Fibroblast of mammary gland (primary cell): ENCODE data around the gene CEND1.

Experiments
- DNase-seq: peaks from one replicate; pipeline ENCODE4 v3.0.0-alpha.2; 2010; ENCODE audit warnings: low read depth
- H3K4me3 ChIP-seq: 2 replicates; pipeline ENCODE4 v1.5.1; 2011; ENCODE audit warnings: low read depth, mild to moderate bottlenecking, low read length, moderate library complexity; ENCODE audit not compliant: control insufficient read depth
- TF ChIP-seq, protein P1 (sequence below): conservative IDR thresholded peaks from 2 replicates; pipeline ENCODE4 v1.5.1; 2011; ENCODE audit warnings: low read depth, low read length, inconsistent platforms; ENCODE audit not compliant: control insufficient read depth, insufficient read depth

CEND1 gene

DNA sequence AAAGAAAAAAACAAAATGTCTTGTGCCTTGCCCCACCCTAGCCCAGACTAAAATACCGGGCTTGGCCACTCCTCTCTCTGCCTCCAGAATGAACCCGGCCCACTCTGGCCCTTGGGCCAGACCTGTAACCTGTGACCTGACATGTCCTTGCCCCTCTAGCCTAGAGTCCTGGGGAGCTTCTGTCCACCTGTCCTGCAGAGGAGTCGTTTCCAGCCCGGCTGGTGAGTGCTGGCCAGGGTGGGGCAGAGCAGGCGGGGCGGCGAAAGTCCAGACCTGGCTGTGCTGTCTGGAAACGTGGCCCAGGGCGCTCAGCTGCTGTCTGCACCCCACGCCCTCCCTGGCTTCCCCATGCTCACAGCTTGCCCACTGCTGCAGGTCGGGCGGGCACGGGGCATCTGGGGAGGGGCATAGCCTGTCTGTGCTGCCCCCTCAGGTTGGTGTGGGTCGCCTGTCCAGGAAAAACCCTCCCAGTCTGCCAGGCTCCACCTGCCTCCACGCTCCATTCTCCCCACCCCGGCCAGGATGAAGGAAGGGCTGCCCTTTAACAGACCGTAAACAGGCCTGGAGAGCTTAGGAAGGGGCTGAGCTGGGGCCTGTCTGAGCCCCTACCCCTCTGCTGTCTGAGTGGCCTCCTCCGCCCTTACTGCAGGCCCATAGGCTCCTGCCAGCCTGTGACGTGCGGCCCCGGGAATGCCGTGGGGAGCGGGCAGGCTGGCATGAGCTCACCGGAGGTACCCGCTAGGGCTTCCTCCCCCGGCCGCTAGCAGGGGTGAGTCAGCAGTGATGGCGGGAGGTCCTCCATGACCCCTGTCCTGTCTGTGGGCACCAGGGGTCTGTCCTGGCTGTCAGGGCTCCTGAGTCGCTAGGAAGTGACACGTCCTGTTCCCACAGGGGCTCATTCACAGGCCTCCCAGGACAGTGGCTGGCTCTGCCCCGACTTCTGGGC, 44.8 kb upstream of the CEND1 start:
- peak; percentile 62 for DNase-seq
- H3K4me3 ChIP-seq, result peak overlapping the region; percentile 37
- TF ChIP-seq, protein P1, sequence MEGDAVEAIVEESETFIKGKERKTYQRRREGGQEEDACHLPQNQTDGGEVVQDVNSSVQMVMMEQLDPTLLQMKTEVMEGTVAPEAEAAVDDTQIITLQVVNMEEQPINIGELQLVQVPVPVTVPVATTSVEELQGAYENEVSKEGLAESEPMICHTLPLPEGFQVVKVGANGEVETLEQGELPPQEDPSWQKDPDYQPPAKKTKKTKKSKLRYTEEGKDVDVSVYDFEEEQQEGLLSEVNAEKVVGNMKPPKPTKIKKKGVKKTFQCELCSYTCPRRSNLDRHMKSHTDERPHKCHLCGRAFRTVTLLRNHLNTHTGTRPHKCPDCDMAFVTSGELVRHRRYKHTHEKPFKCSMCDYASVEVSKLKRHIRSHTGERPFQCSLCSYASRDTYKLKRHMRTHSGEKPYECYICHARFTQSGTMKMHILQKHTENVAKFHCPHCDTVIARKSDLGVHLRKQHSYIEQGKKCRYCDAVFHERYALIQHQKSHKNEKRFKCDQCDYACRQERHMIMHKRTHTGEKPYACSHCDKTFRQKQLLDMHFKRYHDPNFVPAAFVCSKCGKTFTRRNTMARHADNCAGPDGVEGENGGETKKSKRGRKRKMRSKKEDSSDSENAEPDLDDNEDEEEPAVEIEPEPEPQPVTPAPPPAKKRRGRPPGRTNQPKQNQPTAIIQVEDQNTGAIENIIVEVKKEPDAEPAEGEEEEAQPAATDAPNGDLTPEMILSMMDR, result no peak

DNA sequence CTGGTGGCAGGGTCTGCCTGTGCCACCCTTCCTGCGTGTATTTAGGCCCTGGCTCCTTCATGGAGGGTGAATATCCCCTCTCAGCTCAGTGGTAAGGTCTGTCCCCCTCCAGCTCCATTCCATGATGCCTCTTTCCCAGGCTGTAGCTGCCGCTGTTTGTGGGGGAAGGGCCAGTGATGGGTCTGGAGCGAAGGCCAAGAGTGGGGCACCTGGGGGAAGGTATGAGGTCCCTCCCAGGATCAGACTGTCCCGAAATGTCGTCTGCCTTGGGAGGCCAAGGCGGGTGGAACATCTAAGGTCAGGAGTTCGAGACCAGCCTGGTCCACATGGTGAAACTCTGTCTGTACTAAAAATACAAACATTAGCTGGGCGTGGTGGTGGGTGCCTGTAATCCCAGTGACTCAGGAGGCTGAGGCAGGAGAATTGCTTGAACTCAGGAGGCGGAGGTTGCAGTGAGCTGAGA, 44.0 kb upstream of the CEND1 start:
- no peak for DNase-seq
- H3K4me3 ChIP-seq, result peak overlapping the region; percentile 51
- TF ChIP-seq, protein P1, result no peak

DNA sequence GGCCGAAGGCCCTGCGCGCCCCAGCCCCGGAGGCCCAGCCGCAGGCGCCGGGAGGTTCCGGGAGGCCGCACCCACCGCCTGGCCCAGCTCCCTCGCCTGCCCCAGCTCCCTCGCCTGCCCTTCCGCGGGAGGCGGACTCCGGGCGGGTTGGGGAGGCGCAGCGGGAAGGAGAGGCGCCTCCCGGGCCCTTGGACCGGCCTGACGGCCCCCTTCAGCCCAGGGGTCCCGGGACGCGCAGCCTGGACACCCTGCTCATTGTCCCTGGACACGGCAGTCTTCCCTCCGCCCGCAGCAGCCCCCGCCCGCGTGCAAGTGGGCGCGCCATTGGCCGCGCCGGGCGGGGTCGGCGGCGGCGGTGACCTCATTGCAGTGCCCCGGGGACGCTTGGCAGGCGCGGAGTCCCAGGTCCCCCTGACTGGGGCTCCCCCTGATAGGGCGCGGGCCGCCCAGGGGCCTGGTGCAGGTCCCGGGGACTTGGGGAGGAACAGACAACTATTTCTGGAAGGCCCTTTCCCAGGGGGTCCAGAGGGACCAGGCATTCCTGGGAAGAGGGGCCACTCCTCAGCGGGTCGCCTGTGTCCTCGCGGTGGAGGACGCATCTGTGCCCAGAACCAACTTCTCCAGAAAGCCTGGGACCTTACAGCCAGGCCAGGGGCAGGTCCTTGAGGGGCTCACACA, 43.4 kb upstream of the CEND1 start:
- H3K4me3 ChIP-seq, result peak overlapping the region; percentile 51
- DNase-seq, result no peak
- TF ChIP-seq, protein P1, result no peak

DNA sequence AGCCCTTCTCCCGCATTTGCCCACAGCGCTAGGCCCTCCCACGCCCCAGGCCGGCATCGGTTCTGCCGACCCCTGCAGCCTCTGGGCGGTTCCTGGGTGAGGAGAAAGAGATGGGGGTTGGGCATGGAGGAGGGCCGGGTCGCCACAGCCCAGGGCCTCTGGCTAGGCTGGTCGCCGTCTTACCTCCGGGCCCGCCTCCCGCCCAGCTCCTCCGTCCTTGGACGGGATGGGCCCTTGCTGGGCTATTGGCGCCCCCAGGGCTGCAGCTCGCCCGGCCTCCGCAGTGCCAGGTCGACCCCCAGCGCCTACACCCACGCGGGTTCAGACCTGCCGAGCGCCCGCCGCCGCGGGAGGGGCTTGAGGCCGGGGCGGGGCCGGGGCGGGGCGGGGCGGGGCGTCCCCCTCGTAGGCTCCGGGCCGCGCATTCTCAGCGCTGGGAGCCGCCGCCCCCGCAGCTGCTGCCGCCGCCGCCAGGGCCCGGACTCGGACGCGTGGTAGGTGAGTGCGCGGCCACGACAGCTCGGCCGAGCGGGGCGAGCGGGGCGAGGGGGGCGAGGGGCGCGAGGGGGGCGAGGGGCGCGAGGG, 42.7 kb upstream of the CEND1 start, which contains the start of gene CD151:
Gene CD151, plus strand, starts transcription at position 424 of the 585 bp plus-strand sequence. CDS start 3,118 bp downstream, outside the sequence.
- peak within 1 kb of the TSS; percentile 51 for H3K4me3 ChIP-seq
- no peak for DNase-seq
- TF ChIP-seq, protein P1, result no peak

DNA sequence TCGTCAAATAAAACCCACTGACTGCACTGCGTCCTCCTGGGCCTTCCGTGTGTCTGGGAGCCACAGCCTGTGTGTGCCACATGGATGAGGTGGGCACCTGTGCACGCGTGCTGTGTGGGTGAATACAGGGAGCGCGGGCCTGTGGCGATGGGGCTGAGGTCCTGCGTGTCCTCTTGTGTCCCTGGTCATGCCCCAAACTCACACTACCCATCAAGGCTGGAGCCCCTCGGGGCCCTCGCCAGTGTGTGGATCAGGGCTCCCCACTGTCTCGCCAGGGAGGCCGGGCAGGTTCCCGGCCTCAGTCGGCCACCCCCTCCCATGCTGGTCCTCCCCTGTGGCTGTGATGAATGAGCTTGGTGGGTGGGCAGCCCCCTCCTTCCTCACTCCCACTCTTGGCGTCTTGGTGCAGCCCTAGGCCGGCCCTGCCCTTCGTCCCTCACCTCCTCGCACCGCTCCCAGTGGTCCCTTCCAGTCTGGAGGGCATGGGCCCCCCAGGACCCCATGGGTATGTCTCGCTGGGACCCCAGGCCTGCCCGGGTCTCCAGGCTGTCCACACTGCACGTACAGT, 42.2 kb upstream of the CEND1 start:
- H3K4me3 ChIP-seq, result peak overlapping the region; percentile 37
- DNase-seq, result no peak
- TF ChIP-seq, protein P1, result no peak
